ENCODE data around the gene RASGRP2.

The RASGRP2 gene

DNA sequence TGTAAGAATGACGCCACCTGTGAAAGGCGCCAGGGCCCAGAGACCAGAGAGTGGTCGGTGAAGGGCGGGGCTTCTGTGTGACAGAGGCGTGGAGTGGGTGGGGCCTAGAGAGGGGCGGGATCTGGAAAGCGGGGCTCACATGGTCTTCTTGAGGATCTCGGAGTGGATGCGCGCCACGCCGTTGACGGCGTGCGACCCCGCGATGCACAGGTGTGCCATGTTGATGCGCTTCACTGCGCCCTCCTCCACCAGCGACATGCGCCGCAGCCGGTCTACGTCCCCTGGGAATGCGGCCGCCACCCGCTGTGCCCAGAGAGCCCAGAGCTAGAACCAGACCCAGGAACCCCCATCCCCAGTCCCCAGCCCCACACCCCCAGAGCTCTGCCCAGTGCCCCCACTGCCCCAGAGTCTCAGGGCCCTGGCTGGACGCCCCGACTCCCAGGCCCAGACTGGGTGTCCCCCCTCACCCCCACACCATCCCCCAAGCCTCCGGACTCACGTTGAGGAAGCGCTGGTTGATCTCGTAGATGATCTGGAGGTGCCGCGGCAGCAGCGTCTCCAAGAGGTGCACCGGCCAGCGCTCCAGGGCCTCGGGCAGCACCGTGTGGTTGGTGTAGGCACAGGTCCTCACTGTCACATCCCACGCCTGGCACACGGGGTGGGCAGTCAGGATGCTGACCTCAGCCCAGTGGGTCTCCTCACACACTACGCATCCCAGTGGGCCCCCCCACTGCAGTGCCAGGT is 9.6 kb upstream of the RASGRP2 start:
- TF ChIP-seq, protein P1, sequence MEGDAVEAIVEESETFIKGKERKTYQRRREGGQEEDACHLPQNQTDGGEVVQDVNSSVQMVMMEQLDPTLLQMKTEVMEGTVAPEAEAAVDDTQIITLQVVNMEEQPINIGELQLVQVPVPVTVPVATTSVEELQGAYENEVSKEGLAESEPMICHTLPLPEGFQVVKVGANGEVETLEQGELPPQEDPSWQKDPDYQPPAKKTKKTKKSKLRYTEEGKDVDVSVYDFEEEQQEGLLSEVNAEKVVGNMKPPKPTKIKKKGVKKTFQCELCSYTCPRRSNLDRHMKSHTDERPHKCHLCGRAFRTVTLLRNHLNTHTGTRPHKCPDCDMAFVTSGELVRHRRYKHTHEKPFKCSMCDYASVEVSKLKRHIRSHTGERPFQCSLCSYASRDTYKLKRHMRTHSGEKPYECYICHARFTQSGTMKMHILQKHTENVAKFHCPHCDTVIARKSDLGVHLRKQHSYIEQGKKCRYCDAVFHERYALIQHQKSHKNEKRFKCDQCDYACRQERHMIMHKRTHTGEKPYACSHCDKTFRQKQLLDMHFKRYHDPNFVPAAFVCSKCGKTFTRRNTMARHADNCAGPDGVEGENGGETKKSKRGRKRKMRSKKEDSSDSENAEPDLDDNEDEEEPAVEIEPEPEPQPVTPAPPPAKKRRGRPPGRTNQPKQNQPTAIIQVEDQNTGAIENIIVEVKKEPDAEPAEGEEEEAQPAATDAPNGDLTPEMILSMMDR (IDR thresholded peaks at IDR 0.05; ENCODE audit: low read depth, low read length): no peak
- DNase-seq (ENCODE audit: extremely low read depth, low read depth): no peak

DNA sequence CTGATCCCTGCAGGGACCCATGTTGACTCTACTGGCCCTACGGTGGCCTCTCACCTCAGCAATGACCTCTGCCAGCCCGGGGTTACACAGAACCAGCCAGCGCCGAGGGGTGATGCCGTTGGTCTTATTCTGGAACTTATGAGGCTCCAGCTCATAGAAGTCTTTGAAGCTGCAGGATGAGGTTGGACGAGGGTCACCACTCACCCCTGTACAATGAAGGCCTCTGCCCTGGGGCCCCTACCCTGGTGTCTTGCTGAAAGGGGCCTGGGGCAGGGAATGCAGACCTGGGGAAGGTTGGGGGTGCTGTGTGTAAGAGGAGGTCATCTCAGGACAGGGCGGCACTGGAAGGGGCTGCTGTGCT is 9.1 kb upstream of the RASGRP2 start:
- no peak for DNase-seq (ENCODE audit: extremely low read depth, low read depth)
- TF ChIP-seq, protein P1 (IDR thresholded peaks at IDR 0.05; ENCODE audit: low read depth, low read length): no peak

DNA sequence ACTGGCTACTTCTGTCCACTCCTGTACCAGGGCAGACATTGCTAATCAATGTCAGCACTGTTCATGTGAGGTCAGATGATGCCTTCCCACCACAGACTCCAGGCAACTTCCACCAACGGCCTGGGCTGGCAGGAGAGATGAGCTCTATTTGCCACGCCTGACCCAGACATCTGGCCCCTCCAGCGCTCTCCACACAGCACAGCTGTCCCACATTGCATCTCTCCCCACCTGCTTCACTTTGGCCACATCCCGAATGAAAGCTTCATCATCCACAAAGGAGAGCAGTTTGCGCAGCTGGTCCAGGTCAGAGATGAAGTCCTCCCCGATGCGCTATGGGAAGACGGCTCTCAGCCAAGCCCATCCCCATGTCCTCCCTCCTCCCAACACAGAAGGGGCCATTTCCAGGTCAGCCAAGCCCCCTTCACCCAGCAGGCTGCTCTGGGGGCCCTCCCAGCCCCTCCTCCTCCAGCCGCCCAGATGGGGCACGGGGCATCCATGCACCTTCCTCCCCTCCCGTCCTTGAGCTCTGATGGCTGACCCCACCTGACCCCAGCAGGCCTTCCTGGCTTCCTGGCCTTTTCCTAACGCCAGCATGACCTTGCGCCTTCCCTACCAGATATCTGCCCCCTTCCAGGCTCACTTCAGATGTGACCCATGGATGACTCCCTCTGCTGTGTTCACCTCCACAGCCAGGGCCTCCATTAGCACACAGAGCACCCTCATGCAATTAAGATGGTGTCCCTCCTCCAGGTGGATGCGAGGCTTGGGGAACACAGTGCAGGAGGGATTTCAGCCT is 8.4 kb upstream of the RASGRP2 start:
- TF ChIP-seq, protein P1 (IDR thresholded peaks at IDR 0.05; ENCODE audit: low read depth, low read length): no peak
- DNase-seq (ENCODE audit: extremely low read depth, low read depth): no peak

DNA sequence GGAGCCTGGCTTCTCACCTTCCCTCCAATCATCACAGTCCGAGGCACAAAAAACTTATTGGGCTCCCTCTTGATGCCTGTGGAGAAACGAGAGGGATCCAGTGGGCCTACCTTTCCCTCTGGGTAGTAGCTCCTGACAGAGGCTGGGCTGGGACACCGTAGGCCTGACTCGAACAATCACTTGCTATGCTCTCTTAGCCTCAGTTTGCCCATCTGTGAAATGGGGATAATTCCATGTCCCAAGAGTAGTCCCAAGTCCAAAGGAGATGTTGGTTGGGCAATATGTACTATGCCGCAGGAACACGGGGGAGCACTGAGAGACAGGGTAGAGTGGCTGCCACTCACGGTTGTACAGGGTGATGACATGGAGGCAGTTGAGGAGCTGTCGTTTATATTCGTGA is 7.6 kb upstream of the RASGRP2 start:
- TF ChIP-seq, protein P1 (IDR thresholded peaks at IDR 0.05; ENCODE audit: low read depth, low read length): no peak
- no peak for DNase-seq (ENCODE audit: extremely low read depth, low read depth)

DNA sequence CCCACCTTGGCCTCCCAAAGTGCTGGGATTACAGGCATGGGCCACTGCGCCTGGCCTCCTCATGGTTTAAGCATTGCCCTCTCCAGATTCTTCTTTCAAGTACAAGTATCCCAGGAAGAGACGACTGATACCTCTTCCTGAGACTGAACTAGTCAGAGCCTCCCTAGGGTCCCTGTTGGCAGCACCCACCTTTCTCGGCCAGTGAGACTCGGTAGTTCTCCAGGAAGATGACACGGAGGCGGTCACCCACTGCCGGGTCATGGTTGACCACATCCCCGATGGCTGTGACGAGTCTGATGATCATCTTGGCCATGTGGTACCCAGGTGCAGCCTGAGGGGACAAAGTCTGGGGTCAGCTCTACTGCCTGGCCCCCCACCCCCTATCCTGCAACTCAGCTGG is 7.2 kb upstream of the RASGRP2 start:
- DNase-seq (ENCODE audit: extremely low read depth, low read depth): no peak
- TF ChIP-seq, protein P1 (IDR thresholded peaks at IDR 0.05; ENCODE audit: low read depth, low read length): no peak

DNA sequence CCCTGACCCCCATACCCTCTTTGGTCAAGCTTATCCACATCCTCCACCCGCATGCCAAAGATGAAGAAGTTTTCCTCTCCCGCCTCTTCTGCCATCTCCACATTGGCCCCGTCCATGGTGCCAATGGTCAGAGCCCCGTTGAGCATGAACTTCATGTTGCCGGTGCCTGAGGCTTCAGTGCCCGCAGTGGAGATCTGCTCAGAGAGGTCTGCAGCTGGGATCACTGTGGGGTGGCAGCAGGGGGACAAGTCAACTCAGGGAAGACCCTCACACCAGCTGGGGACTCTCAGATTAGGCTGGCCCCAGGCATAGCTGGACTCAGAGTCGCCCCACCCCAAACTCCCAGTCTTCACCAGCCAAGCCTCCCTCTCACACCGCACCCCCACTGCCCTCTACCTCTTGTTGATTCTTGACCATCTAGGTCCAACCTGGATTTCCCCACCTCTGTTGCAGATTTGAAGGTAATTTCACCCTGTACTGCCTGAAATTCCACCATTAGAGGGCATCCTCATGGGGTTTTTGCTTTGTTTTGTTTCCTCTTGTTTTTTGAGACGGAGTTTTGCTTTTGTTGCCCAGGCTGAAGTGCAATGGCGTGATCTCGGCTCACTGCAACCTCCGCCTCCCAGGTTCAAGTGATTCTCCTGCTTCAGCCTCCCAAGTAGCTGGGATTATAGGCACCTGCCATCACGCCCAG is 6.6 kb upstream of the RASGRP2 start:
- DNase-seq (ENCODE audit: extremely low read depth, low read depth): no peak
- TF ChIP-seq, protein P1 (IDR thresholded peaks at IDR 0.05; ENCODE audit: low read depth, low read length): no peak

All from AG09319 (cell line).